NCI-H1694 (cell line): ENCODE results near the gene SEMA4G.

Experiments
- DNase-seq: peaks from one replicate; lab custom pipeline; 2025; lab: John Stamatoyannopoulos, UW

Gene SEMA4G

GRCh38 chr10:100969187-100970075 is at the start of gene SEMA4G:
SEMA4G (plus strand) TSS chr10:100969504; CDS start chr10:100972913, 3,409 bp downstream.
- DNase-seq: no peak

- no peak for DNase-seq
These were observed 45.7 kb upstream of the SEMA4G start for GRCh38 chr10:100923580-100923979.

- DNase-seq: no peak
These were observed 42.0 kb upstream of the SEMA4G start for GRCh38 chr10:100927266-100927665.

- DNase-seq: no peak
These were observed 41.3 kb upstream of the SEMA4G start for GRCh38 chr10:100928039-100928438.

- DNase-seq: no peak
These were observed 38.9 kb upstream of the SEMA4G start for GRCh38 chr10:100930368-100930767.

GRCh38 chr10:100934084-100934659 is 35.1 kb upstream of the SEMA4G start:
- DNase-seq: no peak

- no peak for DNase-seq
These were observed 29.4 kb upstream of the SEMA4G start for GRCh38 chr10:100939763-100940344.

GRCh38 chr10:100942229-100942628 is 27.1 kb upstream of the SEMA4G start:
- no peak for DNase-seq

GRCh38 chr10:100943508-100943907 is 25.8 kb upstream of the SEMA4G start:
- DNase-seq: no peak

GRCh38 chr10:100945754-100946153 is 23.6 kb upstream of the SEMA4G start:
- no peak for DNase-seq

- DNase-seq: no peak
These were observed 20.4 kb upstream of the SEMA4G start for GRCh38 chr10:100948916-100949315.

- no peak for DNase-seq
These were observed 9.1 kb upstream of the SEMA4G start for GRCh38 chr10:100960251-100960650.

GRCh38 chr10:100962351-100963080 is 6.8 kb upstream of the SEMA4G start:
- no peak for DNase-seq

- no peak for DNase-seq
These were observed 5.5 kb upstream of the SEMA4G start for GRCh38 chr10:100963826-100964225.

- DNase-seq: no peak
These were observed 3.5 kb upstream of the SEMA4G start for GRCh38 chr10:100965820-100966219.

- DNase-seq: no peak
These were observed 2.4 kb upstream of the SEMA4G start for GRCh38 chr10:100966887-100967286.

- DNase-seq: no peak
These were observed 2.0 kb upstream of the SEMA4G start for GRCh38 chr10:100967332-100967731.

- no peak for DNase-seq
These were observed 1.1 kb upstream of the SEMA4G start for GRCh38 chr10:100968062-100968736.

GRCh38 chr10:100968863-100969186 is 479 bp upstream of the SEMA4G start:
- no peak for DNase-seq

- no peak for DNase-seq
These were observed 991 bp downstream of the SEMA4G start for GRCh38 chr10:100970076-100970913.
